GM11168 (cell line): ENCODE results near the gene ZBTB1.
"Not testable (repeated sequence)": the region's sequence is repeated elsewhere in the genome, so short reads cannot be mapped to it uniquely, and the experiment has no call there.

ENCODE experiments used
- in situ Hi-C: fragments of 300-500 bp; cut with MboI; formaldehyde crosslinking; loops from one replicate; pipeline ENCODE4 v1.12.0; 2022; ENCODE audit warnings: low sequenced_read_pairs; ENCODE audit not compliant: unreplicated experiment

The ZBTB1 gene

GRCh38 chr14:64518229-64518628 is 13.7 kb downstream of the ZBTB1 start:
- in situ Hi-C loops: no loop called here

GRCh38 chr14:64520699-64521098 is 16.1 kb downstream of the ZBTB1 start:
- in situ Hi-C loops: no loop called here

GRCh38 chr14:64522591-64523355 is 18.2 kb downstream of the ZBTB1 start:
- in situ Hi-C loops: no loop called here

DNA sequence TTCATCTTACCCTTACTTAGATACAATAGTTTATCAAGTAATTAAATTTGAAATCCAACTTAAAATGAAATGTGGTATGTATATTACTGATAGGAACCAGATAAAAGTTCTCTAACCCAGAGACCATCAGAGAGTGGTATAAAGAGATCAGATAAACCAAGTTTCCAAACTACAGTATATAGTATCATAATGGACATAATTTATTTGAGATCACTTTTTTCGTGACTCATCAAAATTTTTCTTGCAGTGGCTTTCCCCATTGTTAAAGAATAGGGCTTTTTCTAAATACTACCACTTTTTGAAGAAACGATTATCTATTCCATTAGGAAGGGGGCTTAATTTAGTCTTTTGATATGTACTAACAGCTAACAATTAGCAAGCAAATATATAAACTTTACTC is 20.8 kb downstream of the ZBTB1 start:
- in situ Hi-C loops: no loop called here

- in situ Hi-C loops: loop anchor here (10.0 kb wide), 1 partner anchor 103 kb away; no protein-coding TSS in a partner anchor
Measured at GRCh38 chr14:64531567-64531966, 27.0 kb downstream of the ZBTB1 start.

GRCh38 chr14:64536488-64537245 is 32.1 kb downstream of the ZBTB1 start:
- in situ Hi-C loops: loop anchor here (10.0 kb wide), 1 partner anchor 98 kb away; no protein-coding TSS in a partner anchor

- in situ Hi-C loops: no loop called here
Measured at GRCh38 chr14:64540208-64541202, 35.9 kb downstream of the ZBTB1 start, which contains the start of gene HSPA2. HSPA2 (plus strand) TSS chr14:64540741; CDS start chr14:64540850, 109 bp downstream.

DNA sequence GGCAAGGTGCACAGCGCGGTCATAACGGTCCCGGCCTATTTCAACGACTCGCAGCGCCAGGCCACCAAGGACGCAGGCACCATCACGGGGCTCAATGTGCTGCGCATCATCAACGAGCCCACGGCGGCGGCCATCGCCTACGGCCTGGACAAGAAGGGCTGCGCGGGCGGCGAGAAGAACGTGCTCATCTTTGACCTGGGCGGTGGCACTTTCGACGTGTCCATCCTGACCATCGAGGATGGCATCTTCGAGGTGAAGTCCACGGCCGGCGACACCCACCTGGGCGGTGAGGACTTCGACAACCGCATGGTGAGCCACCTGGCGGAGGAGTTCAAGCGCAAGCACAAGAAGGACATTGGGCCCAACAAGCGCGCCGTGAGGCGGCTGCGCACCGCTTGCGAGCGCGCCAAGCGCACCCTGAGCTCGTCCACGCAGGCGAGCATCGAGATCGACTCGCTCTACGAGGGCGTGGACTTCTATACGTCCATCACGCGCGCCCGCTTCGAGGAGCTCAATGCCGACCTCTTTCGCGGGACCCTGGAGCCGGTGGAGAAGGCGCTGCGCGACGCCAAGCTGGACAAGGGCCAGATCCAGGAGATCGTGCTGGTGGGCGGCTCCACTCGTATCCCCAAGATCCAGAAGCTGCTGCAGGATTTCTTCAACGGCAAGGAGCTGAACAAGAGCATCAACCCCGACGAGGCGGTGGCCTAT is 36.8 kb downstream of the ZBTB1 start:
- in situ Hi-C loops: no loop called here

DNA sequence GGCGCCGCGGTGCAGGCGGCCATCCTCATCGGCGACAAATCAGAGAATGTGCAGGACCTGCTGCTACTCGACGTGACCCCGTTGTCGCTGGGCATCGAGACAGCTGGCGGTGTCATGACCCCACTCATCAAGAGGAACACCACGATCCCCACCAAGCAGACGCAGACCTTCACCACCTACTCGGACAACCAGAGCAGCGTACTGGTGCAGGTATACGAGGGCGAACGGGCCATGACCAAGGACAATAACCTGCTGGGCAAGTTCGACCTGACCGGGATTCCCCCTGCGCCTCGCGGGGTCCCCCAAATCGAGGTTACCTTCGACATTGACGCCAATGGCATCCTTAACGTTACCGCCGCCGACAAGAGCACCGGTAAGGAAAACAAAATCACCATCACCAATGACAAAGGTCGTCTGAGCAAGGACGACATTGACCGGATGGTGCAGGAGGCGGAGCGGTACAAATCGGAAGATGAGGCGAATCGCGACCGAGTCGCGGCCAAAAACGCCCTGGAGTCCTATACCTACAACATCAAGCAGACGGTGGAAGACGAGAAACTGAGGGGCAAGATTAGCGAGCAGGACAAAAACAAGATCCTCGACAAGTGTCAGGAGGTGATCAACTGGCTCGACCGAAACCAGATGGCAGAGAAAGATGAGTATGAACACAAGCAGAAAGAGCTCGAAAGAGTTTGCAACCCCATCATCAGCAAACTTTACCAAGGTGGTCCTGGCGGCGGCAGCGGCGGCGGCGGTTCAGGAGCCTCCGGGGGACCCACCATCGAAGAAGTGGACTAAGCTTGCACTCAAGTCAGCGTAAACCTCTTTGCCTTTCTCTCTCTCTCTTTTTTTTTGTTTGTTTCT is 37.6 kb downstream of the ZBTB1 start:
- in situ Hi-C loops: no loop called here

- in situ Hi-C loops: no loop called here
Measured at GRCh38 chr14:64542836-64543201, 38.2 kb downstream of the ZBTB1 start.

- in situ Hi-C loops: no loop called here
Measured at GRCh38 chr14:64544607-64545312, 40.2 kb downstream of the ZBTB1 start.

- in situ Hi-C loops: no loop called here
Measured at GRCh38 chr14:64549016-64549415, 44.4 kb downstream of the ZBTB1 start.

DNA sequence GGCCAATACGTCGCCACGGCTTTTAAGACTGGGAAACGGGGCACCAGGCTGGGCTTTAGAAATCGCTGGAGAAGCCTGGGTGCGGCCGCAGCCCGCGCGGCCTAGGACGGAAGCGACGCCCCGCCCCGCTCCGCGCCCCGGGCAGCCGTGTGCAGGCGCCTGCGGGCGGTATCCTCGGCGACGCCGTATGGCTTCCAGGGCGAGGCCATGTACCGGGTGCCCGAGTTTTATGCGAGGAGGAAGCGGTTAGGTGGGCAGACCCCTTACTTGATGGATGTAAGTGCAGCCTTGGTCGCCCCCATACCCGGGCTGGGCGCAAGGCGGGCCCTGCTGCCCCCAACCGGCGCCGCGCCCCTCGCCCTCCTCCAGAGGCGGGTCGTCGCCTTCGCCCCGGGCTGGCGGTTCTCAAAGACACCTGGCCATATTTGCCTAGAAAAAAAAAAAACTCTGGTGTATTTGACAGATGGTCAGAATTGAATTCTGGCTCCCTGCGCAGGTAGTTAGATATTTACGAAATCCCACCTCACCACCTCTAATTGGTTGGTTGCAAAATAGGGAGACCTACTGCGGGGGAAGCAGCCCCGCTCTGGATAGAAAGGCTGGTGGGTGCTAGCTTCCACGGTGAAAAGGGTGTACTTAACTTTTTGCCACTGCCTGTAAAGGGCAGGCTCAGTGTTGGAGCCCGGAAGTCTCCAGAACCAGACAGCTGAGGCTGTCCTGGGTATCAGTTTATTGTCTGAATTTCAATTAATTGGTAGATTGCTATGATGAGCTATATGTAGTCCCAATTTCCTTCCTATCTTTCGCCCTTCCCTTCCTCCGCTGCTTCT is 45.4 kb downstream of the ZBTB1 start, which contains the start of gene PPP1R36:
Gene PPP1R36, plus strand, starts transcription at position 171 of the 830 bp plus-strand sequence. Its CDS starts 37 bp downstream, at position 208.
- in situ Hi-C loops: no loop called here

DNA sequence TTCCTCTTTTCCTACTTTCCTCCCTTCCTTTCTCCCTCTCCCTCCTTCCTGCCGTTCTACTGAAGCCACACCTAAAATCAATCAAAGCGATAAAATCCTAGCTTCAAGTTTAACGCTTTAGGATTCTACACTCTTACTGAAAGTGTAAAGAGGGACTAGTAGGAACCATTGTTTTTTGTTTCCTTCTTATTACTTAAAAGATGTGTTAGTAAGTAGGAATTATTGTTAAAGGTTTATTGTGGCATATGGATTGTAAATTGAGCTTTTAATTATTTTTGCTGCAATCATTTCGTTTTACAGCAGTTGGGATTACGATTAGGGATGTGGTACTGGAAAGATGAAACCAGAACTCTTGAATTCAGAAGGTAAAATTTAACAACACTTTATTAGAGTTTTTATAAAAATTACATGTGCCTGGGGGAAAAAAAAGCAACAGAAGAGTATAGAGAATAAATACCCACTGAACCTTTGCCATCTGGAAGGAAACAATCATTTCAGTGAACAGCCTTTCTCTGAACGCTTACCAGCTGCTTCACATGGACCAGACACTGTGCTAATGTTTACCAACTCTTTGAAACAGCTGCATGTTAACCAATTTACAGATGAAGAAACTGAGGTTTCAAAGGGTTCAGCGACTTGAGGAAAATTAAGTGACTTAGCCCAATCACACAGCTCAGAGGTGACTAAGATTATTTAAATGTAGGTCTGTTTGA is 46.2 kb downstream of the ZBTB1 start:
- in situ Hi-C loops: no loop called here

GRCh38 chr14:64554556-64554955 is 50.0 kb downstream of the ZBTB1 start:
- in situ Hi-C loops: no loop called here

- in situ Hi-C loops: no loop called here
Measured at GRCh38 chr14:64556526-64556925, 52.0 kb downstream of the ZBTB1 start.

- in situ Hi-C loops: not testable (repeated sequence)
Measured at GRCh38 chr14:64558216-64558615, 53.6 kb downstream of the ZBTB1 start.
